CD4-positive, alpha-beta T cell treated with Interleukin-4 for 1 hour (primary cell): ENCODE data around the gene MAP3K8.
A peak's percentile ranks its signal among the peaks of the same experiment; 100 is the strongest.
"Not testable (repeated sequence)": the region's sequence is repeated elsewhere in the genome, so short reads cannot be mapped to it uniquely, and the experiment has no call there.

Source experiments
- DNase-seq, 2 donors: peaks; one replicate each; pipeline ENCODE4 v3.0.0-alpha.2; 2020 to 2022

The MAP3K8 gene

GRCh38 chr10:30453764-30454527, 20.0 kb downstream of the MAP3K8 start:
- no peak for DNase-seq

DNA sequence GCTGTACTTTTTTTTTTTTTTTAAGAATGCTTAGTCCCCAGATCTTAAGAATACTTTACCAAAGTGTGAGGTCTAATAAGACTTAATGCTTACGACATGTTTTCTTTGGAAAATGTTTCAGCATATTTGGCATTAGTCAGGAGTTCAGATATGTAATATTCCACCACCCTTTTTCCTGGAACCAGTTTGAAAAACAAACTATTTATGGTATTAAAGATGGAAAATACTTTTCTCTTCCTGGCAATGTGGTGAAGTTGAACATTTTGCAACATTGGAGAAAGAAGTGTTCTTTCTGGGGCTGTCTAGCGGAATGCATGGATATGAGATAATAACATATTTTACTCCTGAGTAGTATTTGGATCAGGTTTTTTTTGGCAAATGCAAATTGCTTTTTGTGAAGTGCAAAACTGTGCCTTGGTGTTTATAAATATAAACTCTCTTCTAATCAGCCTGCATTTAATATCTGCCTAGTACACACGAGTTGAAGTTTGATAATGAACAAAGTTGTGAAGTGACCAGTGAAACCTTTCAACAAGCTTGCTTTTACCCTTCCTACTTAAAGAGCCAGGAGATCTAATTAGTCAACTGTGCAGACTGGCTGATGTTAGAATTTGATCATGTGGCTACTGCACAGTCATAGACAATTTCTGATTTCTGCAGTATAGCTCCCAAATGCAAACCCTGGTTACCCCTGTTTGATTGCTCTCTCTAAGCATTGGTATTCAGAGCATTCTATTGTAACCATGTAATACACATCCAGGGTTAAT, 20.9 kb downstream of the MAP3K8 start:
- no peak for DNase-seq

GRCh38 chr10:30455816-30456215, 21.8 kb downstream of the MAP3K8 start:
- DNase-seq: peak in 1 of 2 donors; percentile 18

DNA sequence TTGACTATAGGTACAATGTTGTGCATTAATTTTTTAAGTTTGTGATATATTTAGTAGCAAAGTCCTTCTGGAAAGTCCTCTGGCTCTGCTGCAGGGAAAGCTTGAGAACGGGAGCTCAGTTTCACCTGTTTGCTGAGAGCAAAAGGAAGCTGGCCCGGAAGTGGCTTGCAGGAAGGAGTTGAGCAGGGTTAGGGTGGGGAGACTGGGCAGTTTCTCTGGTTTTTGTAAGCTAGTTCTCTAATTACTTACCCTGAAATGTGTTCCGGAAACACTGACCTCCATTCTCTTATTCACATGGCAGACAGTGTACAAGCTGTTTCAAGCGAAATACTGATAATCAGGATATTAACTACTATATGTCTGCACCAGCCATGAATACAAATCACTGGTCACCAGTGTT, 22.3 kb downstream of the MAP3K8 start:
- DNase-seq: peak; percentile 41 to 45

DNA sequence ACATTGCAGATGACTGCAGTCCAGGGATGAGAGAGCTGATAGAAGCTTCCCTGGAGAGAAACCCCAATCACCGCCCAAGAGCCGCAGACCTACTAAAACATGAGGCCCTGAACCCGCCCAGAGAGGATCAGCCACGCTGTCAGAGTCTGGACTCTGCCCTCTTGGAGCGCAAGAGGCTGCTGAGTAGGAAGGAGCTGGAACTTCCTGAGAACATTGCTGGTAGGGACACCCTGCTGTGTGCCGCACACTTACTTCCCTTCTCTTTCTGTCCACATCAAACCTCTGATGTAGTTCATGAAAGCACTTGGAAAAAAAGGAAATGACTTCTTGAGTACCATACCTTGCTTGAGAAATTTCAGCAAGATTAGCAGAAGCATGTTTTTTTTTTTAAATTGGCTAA, 25.3 kb downstream of the MAP3K8 start:
- DNase-seq: peak in 1 of 2 donors; percentile 55

DNA sequence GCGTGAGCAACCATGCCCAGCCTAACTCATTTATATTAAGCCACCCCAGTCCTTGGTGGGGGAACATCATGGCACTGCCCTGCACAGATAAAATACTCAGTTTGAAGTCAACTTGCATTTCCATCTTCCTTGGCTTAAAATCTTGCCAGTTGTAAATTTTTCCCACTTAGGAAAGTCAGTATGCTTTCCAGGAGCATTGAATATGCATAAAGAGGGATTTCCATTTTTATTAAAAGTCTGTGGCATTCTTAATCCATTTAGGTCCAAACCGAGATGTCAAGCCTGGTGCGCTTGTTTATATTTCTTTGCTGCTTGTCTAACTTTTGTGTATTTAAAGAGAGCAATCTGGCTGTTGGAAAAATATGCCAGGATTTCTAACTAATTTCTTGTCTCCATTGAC, 26.1 kb downstream of the MAP3K8 start:
- DNase-seq: no peak

DNA sequence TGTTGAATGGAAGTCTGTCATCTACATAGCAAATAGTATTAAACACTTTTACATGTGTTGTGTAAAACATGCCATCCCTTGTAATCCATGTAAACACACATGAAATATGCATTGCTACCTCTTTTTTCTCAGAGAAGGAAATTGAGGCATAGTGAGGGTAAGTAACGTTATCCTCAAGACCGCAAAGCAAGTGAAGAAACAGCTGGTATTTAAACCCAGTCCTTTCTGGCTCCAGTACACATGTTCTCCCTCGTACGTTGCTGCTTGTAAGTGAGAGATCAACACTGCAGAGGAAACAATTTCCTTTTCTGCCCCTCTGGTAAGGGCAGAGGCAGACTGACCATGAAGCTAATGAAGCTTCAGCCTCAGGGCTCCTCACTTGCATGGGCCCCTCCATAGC, 28.5 kb downstream of the MAP3K8 start:
- DNase-seq: no peak

GRCh38 chr10:30463944-30464451, 30.0 kb downstream of the MAP3K8 start:
- no peak for DNase-seq

DNA sequence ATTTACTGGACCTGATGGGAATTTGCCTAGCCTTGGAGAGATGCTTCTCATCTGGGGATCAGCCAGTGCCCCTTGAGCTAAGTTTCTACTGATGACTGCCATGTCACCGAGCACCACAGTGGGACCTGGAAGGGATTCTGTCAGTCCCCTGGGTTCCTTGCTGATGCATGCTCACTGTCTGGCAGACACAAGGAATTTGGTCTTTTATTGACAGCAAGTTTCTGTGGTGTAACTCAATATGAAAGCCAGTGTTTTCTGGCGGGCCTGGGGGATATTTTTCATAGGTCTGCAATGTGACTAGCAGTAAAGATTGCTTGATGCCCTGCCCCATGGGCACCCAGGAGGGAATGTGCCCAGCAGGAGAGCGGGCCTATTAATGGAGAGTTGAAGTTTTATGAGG, 30.7 kb downstream of the MAP3K8 start:
- DNase-seq: no peak

DNA sequence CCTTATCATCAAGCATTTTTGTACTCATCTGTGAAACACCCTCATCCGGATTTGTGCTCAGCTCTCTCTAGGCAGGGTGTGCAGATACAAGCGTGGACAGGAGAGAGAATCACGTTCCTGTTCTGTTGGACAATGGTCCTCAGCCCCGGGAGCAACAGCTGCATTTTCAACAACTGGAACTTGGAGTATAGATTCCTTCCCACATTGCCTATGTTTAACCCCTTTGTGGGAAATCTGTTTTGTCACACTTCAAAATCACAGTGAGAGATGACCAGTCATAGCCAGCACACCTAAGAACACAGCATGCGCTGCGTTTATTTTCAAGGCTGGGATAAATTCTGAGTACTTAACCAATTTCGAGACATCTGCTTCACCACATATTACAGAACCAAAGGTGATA, 32.5 kb downstream of the MAP3K8 start:
- DNase-seq: no peak

- no peak for DNase-seq
These were observed 33.8 kb downstream of the MAP3K8 start for GRCh38 chr10:30467651-30468338.

DNA sequence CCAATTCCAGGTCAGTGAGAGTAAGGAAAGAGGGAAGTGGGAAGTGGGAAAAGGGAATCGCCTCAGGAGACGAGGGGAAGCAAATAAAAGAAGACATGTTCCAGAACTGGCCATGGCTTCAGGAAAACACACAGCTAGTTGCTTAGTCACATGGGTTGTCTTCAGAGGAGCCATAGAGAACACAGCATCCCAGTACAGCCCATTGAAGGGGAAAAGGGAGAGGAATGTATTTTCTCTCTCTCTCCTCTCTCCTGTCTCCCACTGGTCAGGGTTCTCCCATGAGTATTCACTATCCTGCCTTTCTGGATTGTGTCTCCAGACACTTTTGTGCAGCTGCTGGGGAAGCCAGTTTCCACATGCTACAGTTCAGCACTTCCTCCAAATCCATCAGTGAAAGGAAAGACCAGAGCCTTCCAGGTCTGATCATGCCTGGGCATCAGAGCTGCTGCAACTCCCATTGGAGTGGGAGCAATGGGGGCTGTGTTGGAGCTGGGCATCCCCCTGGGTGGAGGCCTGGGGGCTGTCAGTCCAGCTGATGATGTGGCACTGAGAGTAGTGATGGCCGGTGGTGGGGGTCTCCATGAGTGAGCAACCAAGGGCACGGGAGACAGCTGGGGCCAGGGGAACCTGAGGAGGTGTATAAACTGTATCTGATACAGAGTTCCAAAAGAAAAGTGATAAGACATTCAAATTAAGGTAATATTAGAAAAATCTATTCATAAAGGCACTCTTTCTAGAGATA, 38.6 kb downstream of the MAP3K8 start:
- no peak for DNase-seq

- not testable (repeated sequence) for DNase-seq
These were observed 41.5 kb downstream of the MAP3K8 start for GRCh38 chr10:30475515-30475914.

DNA sequence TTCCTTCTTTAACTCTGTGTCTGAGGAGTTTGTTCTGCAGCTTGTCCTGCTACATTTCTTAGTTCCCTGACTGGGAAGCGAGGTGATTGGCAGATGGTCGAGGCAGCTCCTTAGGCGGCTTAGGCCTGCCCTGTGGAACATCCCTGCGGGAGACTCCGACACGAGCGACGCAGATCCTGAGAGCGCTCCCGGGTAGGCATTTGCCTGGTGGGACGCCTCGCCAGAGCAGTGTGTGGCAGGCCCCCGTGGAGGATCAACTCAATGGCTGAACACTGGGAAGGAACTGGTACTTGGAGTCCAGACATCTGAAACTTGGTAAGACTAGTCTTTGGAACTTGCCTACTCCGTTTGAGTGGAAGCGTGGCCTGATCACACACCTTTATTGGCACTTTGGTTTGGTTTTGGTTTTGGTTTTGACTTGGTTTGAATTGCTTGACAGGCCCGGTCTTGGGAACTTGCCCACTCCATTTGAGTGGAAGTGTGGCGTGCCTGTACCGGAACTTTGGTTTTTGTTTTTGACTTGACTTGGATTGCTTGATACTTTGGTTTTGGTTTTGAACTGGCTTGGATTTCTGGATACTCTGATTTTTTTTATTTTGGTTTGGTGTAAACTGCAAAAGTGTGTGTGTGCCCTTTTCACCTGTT, 42.6 kb downstream of the MAP3K8 start:
- DNase-seq: no peak

GRCh38 chr10:30479513-30479912, 45.5 kb downstream of the MAP3K8 start:
- not testable (repeated sequence) for DNase-seq

DNA sequence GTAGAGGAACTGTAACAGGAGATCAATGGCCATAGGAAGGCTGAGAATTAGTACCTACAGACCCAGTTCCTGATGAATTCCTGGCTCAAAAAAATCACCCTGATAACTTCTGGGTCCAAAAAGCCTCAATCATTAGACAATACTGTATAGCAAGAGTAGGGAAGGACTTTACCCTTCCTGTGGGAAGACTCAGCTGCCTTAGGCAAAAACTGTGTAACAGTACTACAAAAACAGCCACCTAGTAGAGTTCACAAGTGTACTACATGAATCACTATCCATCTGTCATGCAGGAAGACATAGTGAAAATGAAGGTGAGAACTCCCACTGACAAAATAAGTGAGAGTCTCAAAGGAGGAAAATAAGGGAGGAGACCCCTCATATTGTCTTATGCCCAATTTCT, 47.6 kb downstream of the MAP3K8 start:
- no peak for DNase-seq

DNA sequence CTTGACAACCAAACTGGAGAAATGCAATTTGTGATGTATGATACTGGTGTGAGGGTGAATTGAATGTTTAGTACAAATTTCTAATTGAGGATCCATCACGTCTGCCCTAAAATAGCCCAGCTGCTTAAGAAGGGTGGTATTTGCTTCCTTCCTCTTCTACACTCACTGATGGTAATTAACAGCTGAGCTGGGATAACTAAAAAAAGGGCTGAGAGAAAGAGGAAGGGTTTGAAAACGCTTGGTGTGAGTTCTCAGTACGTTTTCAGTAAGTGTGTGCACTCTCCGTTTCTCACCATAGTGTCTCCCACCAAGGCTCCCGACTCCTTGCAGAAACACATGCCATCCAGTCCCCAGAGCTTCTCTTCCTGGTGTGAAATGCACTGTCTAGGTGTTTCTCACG, 54.3 kb downstream of the MAP3K8 start:
- DNase-seq: no peak

- no peak for DNase-seq
These were observed 55.4 kb downstream of the MAP3K8 start for GRCh38 chr10:30489346-30489745.

DNA sequence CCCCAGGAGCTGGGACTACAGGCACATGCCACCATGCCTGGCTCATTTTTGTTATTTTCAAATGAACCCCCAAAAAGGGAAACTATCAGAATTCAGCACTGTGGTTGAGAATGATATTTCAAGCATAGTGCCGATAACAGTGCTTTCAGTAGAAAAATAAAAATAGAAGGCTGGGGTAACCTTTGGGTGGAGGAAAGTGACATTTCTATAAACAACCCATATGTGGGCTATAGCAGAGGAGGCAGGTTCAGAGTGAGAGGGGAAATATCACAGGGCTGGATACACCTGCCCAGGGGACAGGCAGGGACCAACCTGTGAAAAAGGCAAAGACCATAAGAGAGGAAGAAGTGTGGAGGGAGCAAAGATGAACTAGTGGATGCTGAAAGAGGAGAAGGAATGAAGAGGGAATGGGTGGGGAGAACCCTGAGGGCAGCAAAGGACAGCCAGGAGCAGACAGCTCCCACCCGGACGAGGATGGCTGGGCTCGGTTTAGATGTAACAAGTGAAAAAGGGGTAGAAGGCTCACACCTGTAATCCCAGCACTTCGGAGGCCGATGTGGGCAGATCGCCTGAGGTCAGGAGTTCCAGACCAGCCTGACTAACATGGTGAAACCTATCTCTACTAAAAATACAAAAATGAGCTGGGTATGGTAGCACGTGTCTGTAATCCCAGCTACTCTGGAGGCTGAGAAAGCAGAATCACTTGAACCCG, 56.5 kb downstream of the MAP3K8 start:
- DNase-seq: no peak

- peak in 1 of 2 donors; percentile 52 for DNase-seq
These were observed 57.4 kb downstream of the MAP3K8 start for GRCh38 chr10:30491204-30491915.
